Loucy (cell line): ENCODE measurements around the gene AKAP13.

Experiments
- CTCF ChIP-seq: fragments of 200-600 bp; sonication (generic); conservative IDR thresholded peaks from 2 replicates; pipeline ENCODE4 v1.5.1; 2014; ENCODE audit warnings: mild to moderate bottlenecking, antibody characterized with exemption, low read length
- EZH2phosphoT487 ChIP-seq: fragments of 200-600 bp; IDR thresholded peaks from 2 replicates; pipeline ENCODE4 v1.6.1; 2018; ENCODE audit warnings: antibody characterized with exemption, mild to moderate bottlenecking, moderate library complexity, borderline replicate concordance

GRCh38 chr15:85495096-85495495 lies 114.7 kb downstream of the AKAP13 start:
- TF ChIP-seq CTCF (no peak), EZH2phosphoT487 (no peak)
